Gastroesophageal sphincter (tissue), 3 donors: ENCODE measurements around the gene REN.

Experiments used
- EP300 ChIP-seq: sonication (generic); formaldehyde crosslinking; IDR thresholded peaks from one replicate; pipeline ENCODE4 v1.6.1; 2017; ENCODE audit warnings: antibody characterized with exemption, mild to moderate bottlenecking
- POLR2A ChIP-seq, 2 donors: fragments of 450-650 bp; IDR thresholded peaks; one replicate each; pipeline ENCODE4 v1.6.1; 2017; ENCODE audit warnings: antibody characterized with exemption in 2 of 2, mild to moderate bottlenecking in 2 of 2, moderate library complexity in 1 of 2
- TF ChIP-seq, protein P1 (sequence below), 4 experiments: fragments of 200-600 bp in 2 of 4; fragments of 450-650 bp in 2 of 4; sonication (generic) in 1 of 4; IDR thresholded peaks; one replicate each; pipeline ENCODE4 v1.5.1; 2017 to 2019; ENCODE audit warnings: antibody characterized with exemption in 4 of 4, mild to moderate bottlenecking in 2 of 4, moderate library complexity in 2 of 4

DNA sequence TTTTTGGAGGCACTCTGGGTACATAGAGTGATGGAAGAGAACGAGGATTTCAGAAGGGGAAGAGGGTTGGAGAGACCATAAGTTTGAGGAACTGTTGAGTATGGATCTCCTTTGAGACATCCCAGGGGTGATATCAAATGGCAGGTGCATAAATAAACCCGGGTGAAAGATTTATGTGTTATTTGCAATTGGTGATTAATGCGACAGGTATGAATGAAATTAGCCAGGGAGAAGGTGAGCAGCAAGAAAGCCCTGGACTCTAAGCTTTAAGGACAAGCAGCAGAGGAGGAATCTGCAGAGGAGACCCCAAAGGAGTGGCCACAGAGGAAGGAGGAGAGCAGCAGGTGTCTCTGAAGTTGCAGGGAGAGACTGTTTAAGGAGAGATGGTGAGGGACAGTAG is 8.8 kb upstream of the REN start:
- TF ChIP-seq, protein P1, sequence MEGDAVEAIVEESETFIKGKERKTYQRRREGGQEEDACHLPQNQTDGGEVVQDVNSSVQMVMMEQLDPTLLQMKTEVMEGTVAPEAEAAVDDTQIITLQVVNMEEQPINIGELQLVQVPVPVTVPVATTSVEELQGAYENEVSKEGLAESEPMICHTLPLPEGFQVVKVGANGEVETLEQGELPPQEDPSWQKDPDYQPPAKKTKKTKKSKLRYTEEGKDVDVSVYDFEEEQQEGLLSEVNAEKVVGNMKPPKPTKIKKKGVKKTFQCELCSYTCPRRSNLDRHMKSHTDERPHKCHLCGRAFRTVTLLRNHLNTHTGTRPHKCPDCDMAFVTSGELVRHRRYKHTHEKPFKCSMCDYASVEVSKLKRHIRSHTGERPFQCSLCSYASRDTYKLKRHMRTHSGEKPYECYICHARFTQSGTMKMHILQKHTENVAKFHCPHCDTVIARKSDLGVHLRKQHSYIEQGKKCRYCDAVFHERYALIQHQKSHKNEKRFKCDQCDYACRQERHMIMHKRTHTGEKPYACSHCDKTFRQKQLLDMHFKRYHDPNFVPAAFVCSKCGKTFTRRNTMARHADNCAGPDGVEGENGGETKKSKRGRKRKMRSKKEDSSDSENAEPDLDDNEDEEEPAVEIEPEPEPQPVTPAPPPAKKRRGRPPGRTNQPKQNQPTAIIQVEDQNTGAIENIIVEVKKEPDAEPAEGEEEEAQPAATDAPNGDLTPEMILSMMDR (IDR thresholded peaks at IDR 0.05) = no peak
- no peak for TF ChIP-seq EP300
- TF ChIP-seq POLR2A (IDR thresholded peaks at IDR 0.05) = no peak
